ENCODE measurements around the gene ZCCHC17. TPM values are rescaled to one million over a fixed set of nuclear protein-coding genes. Genes with fewer than 3 reads are reported as not detected.
A peak's percentile ranks its signal among the peaks of the same experiment; 100 is the strongest.

The ZCCHC17 gene
- total RNA-seq, 1 donor from 2014 or later = 51.3 TPM

DNA sequence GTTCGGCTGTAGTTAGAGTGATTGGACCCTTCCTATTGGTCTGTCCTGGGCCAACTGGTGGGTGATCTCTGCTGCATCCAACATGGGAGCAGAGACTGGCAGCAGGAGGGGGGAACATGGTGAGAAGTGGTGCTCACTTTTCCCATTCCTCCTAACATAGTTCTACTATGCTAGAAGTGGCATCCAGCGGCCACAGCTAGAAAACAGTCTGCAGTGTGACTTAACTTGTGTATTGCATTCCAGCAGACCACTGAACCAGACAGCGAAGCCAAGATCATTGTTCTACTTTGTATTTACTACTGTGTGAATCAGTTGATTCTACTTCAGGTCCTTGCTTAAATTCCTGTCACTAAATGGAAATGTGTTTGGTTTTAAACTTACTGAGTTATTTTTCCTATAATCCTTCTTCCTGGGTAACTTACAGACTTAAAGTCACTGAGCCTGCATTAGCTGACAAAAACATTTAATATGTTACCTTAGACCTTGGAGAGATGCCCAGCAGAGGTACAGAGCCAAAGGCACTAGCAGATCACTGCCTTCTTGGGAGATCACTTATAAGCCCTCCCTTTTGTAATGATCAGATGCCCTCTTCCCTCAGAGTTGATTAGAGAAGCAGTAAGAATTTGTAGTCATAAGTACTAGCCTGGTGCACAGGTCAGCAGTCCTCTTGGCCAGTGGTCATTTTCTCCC lies 67.9 kb downstream of the ZCCHC17 start:
- DNase-seq (ENCODE audit: low read depth) (peak; percentile 50), FAIRE-seq (no peak)
- Histone ChIP-seq H3K27ac (ENCODE audit: low read depth, low read length) (no peak overlapping the region), H3K9me3 (ENCODE audit: insufficient read depth, low read depth, low read length) (no peaks in the 10 kb centered on the region), H3K4me3 (ENCODE audit: insufficient read depth, low read depth, low read length) (no peak overlapping the region), H3K36me3 (ENCODE audit: insufficient read depth, low read length) (peaks cover 10% of the 10 kb centered on the region), H3K4me1 (ENCODE audit: insufficient read depth, low read length) (no peaks in the 10 kb centered on the region), H3K9ac (ENCODE audit: low read length) (no peak overlapping the region), H3K4me2 (ENCODE audit: low read length) (no peak overlapping the region), H3K27me3 (ENCODE audit: insufficient read depth, low read length) (no peaks in the 10 kb centered on the region), H2AFZ (ENCODE audit: low read depth, low read length) (no peak overlapping the region), H4K20me1 (ENCODE audit: insufficient read depth, low read length) (no peaks in the 10 kb centered on the region), H3K79me2 (ENCODE audit: insufficient read depth, low read length) (no peaks in the 10 kb centered on the region)
- H3K27ac Mint-ChIP-seq (ENCODE audit: unreplicated experiment) = no peak overlapping the region
- no peaks in the 10 kb centered on the region for H3K27me3 Mint-ChIP-seq (ENCODE audit: low read depth, unreplicated experiment)
- peaks cover 20% of the 10 kb centered on the region for H3K36me3 Mint-ChIP-seq (ENCODE audit: low read depth, unreplicated experiment)
- no peak overlapping the region for H3K4me3 Mint-ChIP-seq (ENCODE audit: unreplicated experiment)
- no peak for TF ChIP-seq EZH2 (IDR thresholded peaks at IDR 0.05; ENCODE audit: insufficient read depth, low read length)
- TF ChIP-seq, protein P1, sequence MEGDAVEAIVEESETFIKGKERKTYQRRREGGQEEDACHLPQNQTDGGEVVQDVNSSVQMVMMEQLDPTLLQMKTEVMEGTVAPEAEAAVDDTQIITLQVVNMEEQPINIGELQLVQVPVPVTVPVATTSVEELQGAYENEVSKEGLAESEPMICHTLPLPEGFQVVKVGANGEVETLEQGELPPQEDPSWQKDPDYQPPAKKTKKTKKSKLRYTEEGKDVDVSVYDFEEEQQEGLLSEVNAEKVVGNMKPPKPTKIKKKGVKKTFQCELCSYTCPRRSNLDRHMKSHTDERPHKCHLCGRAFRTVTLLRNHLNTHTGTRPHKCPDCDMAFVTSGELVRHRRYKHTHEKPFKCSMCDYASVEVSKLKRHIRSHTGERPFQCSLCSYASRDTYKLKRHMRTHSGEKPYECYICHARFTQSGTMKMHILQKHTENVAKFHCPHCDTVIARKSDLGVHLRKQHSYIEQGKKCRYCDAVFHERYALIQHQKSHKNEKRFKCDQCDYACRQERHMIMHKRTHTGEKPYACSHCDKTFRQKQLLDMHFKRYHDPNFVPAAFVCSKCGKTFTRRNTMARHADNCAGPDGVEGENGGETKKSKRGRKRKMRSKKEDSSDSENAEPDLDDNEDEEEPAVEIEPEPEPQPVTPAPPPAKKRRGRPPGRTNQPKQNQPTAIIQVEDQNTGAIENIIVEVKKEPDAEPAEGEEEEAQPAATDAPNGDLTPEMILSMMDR (IDR thresholded peaks at IDR 0.05; ENCODE audit: insufficient read depth, low read depth, low read length) = no peak
- no peaks in the 10 kb centered on the region for H3K9me3 Mint-ChIP-seq (ENCODE audit: unreplicated experiment)
- peaks cover 15% of the 10 kb centered on the region for H3K4me1 Mint-ChIP-seq (ENCODE audit: low read depth, unreplicated experiment)

DNA sequence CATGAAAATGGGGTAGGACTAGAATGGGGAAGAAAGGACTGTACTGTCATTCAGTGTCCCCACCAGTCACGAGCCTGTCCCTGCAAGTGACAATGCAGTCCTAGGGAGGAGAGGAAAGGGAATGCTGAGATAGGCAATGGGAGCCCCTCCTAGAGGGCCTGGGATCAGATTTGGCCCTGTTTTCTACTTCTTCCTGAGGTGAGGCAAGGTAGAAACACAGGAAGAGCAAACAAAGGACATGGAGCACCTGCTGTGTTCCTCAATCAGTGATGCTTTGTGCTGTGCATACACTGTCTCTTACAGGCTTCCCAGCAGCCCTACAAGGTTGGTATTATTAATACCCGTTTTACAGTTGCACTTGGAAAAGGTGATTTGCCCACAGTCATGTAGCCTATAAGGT lies 70.0 kb downstream of the ZCCHC17 start:
- Histone ChIP-seq H3K27ac (ENCODE audit: low read depth, low read length) (no peak overlapping the region), H3K4me1 (ENCODE audit: insufficient read depth, low read length) (no peaks in the 10 kb centered on the region), H3K9ac (ENCODE audit: low read length) (no peak overlapping the region), H3K36me3 (ENCODE audit: insufficient read depth, low read length) (peaks cover 6% of the 10 kb centered on the region), H4K20me1 (ENCODE audit: insufficient read depth, low read length) (no peaks in the 10 kb centered on the region), H2AFZ (ENCODE audit: low read depth, low read length) (no peak overlapping the region), H3K4me3 (ENCODE audit: insufficient read depth, low read depth, low read length) (no peak overlapping the region), H3K9me3 (ENCODE audit: insufficient read depth, low read depth, low read length) (no peaks in the 10 kb centered on the region), H3K4me2 (ENCODE audit: low read length) (no peak overlapping the region), H3K27me3 (ENCODE audit: insufficient read depth, low read length) (no peaks in the 10 kb centered on the region), H3K79me2 (ENCODE audit: insufficient read depth, low read length) (no peaks in the 10 kb centered on the region)
- peaks cover 20% of the 10 kb centered on the region for H3K36me3 Mint-ChIP-seq (ENCODE audit: low read depth, unreplicated experiment)
- no peak overlapping the region for H3K27ac Mint-ChIP-seq (ENCODE audit: unreplicated experiment)
- no peaks in the 10 kb centered on the region for H3K27me3 Mint-ChIP-seq (ENCODE audit: low read depth, unreplicated experiment)
- TF ChIP-seq, protein P1 (IDR thresholded peaks at IDR 0.05; ENCODE audit: insufficient read depth, low read depth, low read length) = no peak
- TF ChIP-seq EZH2 (IDR thresholded peaks at IDR 0.05; ENCODE audit: insufficient read depth, low read length) = no peak
- H3K4me1 Mint-ChIP-seq (ENCODE audit: low read depth, unreplicated experiment) = peaks cover 18% of the 10 kb centered on the region
- DNase-seq (ENCODE audit: low read depth) (no peak), FAIRE-seq (no peak)
- H3K4me3 Mint-ChIP-seq (ENCODE audit: unreplicated experiment) = no peak overlapping the region
- no peaks in the 10 kb centered on the region for H3K9me3 Mint-ChIP-seq (ENCODE audit: unreplicated experiment)

DNA sequence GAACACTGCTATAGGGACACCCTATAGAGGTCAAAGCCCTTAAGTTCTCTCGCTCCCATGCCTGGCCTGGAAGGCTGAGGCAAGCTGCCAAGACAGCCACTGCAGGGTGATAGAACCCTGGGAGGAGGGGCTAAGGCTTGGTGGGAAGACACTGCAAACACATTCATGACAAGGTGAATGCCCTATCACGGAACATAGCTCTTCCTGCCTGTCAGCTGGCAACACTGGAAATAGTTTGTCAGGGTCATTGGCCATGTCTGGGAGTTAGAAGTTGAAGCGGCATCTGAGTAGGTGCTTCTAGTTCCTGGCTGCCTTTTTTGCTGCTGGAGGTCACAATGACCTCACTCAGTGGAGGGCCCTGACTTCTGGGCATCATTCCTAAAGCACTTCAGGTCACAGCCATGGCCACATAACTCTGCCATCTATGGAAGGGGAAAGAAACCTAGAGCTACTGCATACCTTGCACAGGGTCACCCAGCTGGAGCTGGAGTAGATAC lies 71.8 kb downstream of the ZCCHC17 start:
- Histone ChIP-seq H3K4me2 (ENCODE audit: low read length) (no peak overlapping the region), H3K27ac (ENCODE audit: low read depth, low read length) (no peak overlapping the region), H3K9ac (ENCODE audit: low read length) (no peak overlapping the region), H3K36me3 (ENCODE audit: insufficient read depth, low read length) (peaks cover 2% of the 10 kb centered on the region), H3K27me3 (ENCODE audit: insufficient read depth, low read length) (no peaks in the 10 kb centered on the region), H3K4me1 (ENCODE audit: insufficient read depth, low read length) (peaks cover 10% of the 10 kb centered on the region), H3K4me3 (ENCODE audit: insufficient read depth, low read depth, low read length) (no peak overlapping the region), H3K79me2 (ENCODE audit: insufficient read depth, low read length) (no peaks in the 10 kb centered on the region), H3K9me3 (ENCODE audit: insufficient read depth, low read depth, low read length) (no peaks in the 10 kb centered on the region), H4K20me1 (ENCODE audit: insufficient read depth, low read length) (no peaks in the 10 kb centered on the region), H2AFZ (ENCODE audit: low read depth, low read length) (no peak overlapping the region)
- H3K27me3 Mint-ChIP-seq (ENCODE audit: low read depth, unreplicated experiment) = no peaks in the 10 kb centered on the region
- no peak overlapping the region for H3K27ac Mint-ChIP-seq (ENCODE audit: unreplicated experiment)
- FAIRE-seq (no peak), DNase-seq (ENCODE audit: low read depth) (no peak)
- no peaks in the 10 kb centered on the region for H3K9me3 Mint-ChIP-seq (ENCODE audit: unreplicated experiment)
- no peak for TF ChIP-seq EZH2 (IDR thresholded peaks at IDR 0.05; ENCODE audit: insufficient read depth, low read length)
- TF ChIP-seq, protein P1 (IDR thresholded peaks at IDR 0.05; ENCODE audit: insufficient read depth, low read depth, low read length) = no peak
- peaks cover 30% of the 10 kb centered on the region for H3K4me1 Mint-ChIP-seq (ENCODE audit: low read depth, unreplicated experiment)
- H3K36me3 Mint-ChIP-seq (ENCODE audit: low read depth, unreplicated experiment) = peaks cover 17% of the 10 kb centered on the region
- H3K4me3 Mint-ChIP-seq (ENCODE audit: unreplicated experiment) = no peak overlapping the region
